CD14-positive monocyte (primary cell): ENCODE measurements around the gene KRTAP2-2. TPM values are rescaled to one million over a fixed set of nuclear protein-coding genes. Genes with fewer than 3 reads are reported as not detected.

ENCODE experiments used
- DNase-seq, 3 donors: peaks; one replicate each; pipeline ENCODE4 v3.0.0-alpha.2; 2011 to 2022
- H2AFZ ChIP-seq: 2 replicates; pipeline ENCODE4 v1.6.0; 2012; ENCODE audit warnings: mild to moderate bottlenecking, low read depth, low read length, inconsistent platforms; ENCODE audit not compliant: insufficient read depth, poor library complexity, severe bottlenecking
- H3K27ac ChIP-seq, 2 donors: 1 replicate in 1 of 2; 2 replicates in 1 of 2; pipeline ENCODE4 v1.5.1; 2012 to 2013; ENCODE audit warnings: low read length in 2 of 2, control low read depth in 1 of 2, inconsistent platforms in 1 of 2, low read depth in 1 of 2, mild to moderate bottlenecking in 1 of 2
- H3K27me3 ChIP-seq, 2 donors: one replicate each; pipeline versions ENCODE4 v1.6.0 to v1.6.1; 2011 to 2013; ENCODE audit warnings: low read length in 2 of 2; ENCODE audit not compliant: control insufficient read depth in 2 of 2, insufficient read depth in 2 of 2
- H3K36me3 ChIP-seq, 2 donors: replicated peaks in 1 of 2; 1 replicate in 1 of 2; 2 replicates in 1 of 2; pipeline versions ENCODE4 v1.5.1 to v1.6.1; 2012 to 2013; ENCODE audit warnings: low read length in 2 of 2, control low read depth in 1 of 2, inconsistent platforms in 1 of 2, mild to moderate bottlenecking in 1 of 2; ENCODE audit not compliant: insufficient read depth in 2 of 2, control insufficient read depth in 1 of 2
- H3K4me1 ChIP-seq, 2 donors: 1 replicate in 1 of 2; 2 replicates in 1 of 2; pipeline versions ENCODE4 v1.5.1 to v1.6.1; 2012 to 2013; ENCODE audit warnings: low read length in 2 of 2, control low read depth in 1 of 2, inconsistent platforms in 1 of 2, mild to moderate bottlenecking in 1 of 2, moderate library complexity in 1 of 2; ENCODE audit not compliant: insufficient read depth in 2 of 2, control insufficient read depth in 1 of 2
- H3K4me2 ChIP-seq: replicated peaks from 2 replicates; pipeline ENCODE3; 2012; ENCODE audit warnings: low read length, moderate library complexity, mild to moderate bottlenecking; ENCODE audit not compliant: poor library complexity, severe bottlenecking; ENCODE audit errors: extremely low read depth
- H3K4me3 ChIP-seq, 3 experiments: fragments of 200-600 bp in 1 of 3; sonication (generic) in 1 of 3; replicated peaks in 1 of 3; 1 replicate in 2 of 3; 2 replicates in 1 of 3; pipeline ENCODE4 v1.5.1; 2011 to 2013; ENCODE audit warnings: low read length in 3 of 3, mild to moderate bottlenecking in 3 of 3, control low read depth in 2 of 3, low read depth in 2 of 3, inconsistent platforms in 1 of 3, moderate library complexity in 1 of 3
- H3K79me2 ChIP-seq: 2 replicates; pipeline ENCODE4 v1.6.0; 2012; ENCODE audit warnings: mild to moderate bottlenecking, control low read depth, inconsistent platforms, low read length, moderate library complexity; ENCODE audit not compliant: insufficient read depth
- H3K9ac ChIP-seq: 2 replicates; pipeline ENCODE4 v1.6.0; 2017; ENCODE audit warnings: low read length, mild to moderate bottlenecking; ENCODE audit not compliant: insufficient read depth, poor library complexity, severe bottlenecking
- H3K9me3 ChIP-seq, 2 donors: replicated peaks in 1 of 2; 1 replicate in 1 of 2; 2 replicates in 1 of 2; pipeline versions ENCODE4 v1.5.1 to v1.6.1; 2012 to 2013; ENCODE audit warnings: low read length in 2 of 2, control low read depth in 1 of 2; ENCODE audit not compliant: control insufficient read depth in 1 of 2, insufficient read depth in 1 of 2
- H4K20me1 ChIP-seq: 2 replicates; pipeline ENCODE4 v1.6.0; 2012; ENCODE audit warnings: mild to moderate bottlenecking, low read length, control low read depth, moderate library complexity; ENCODE audit not compliant: insufficient read depth
- H3K27ac Mint-ChIP-seq, 7 donors: one replicate each; pipeline ENCODE4 v1.8.0; 2020; ENCODE audit warnings: mild to moderate bottlenecking in 7 of 7, mixed read lengths in 7 of 7, moderate library complexity in 6 of 7, inconsistent platforms in 2 of 7
- H3K27me3 Mint-ChIP-seq, 3 donors: one replicate each; pipeline ENCODE4 v1.8.0; 2021 to 2022; ENCODE audit warnings: low read depth in 3 of 3, mild to moderate bottlenecking in 3 of 3, mixed read lengths in 3 of 3, moderate library complexity in 3 of 3, inconsistent platforms in 1 of 3
- H3K36me3 Mint-ChIP-seq, 2 donors: one replicate each; pipeline ENCODE4 v1.8.0; 2020; ENCODE audit warnings: mixed read lengths in 2 of 2, inconsistent platforms in 1 of 2, mild to moderate bottlenecking in 1 of 2
- H3K4me1 Mint-ChIP-seq: one replicate; pipeline ENCODE4 v1.8.0; 2020; ENCODE audit warnings: mild to moderate bottlenecking, mixed read lengths
- H3K4me3 Mint-ChIP-seq, 2 donors: one replicate each; pipeline ENCODE4 v1.8.0; 2020; ENCODE audit warnings: mild to moderate bottlenecking in 2 of 2, mixed read lengths in 2 of 2, moderate library complexity in 1 of 2
- H3K9me3 Mint-ChIP-seq, 7 donors: one replicate each; pipeline ENCODE4 v1.8.0; 2020 to 2022; ENCODE audit warnings: mixed read lengths in 7 of 7, mild to moderate bottlenecking in 6 of 7, moderate library complexity in 6 of 7, inconsistent platforms in 2 of 7
- CTCF ChIP-seq: fragments of 200-600 bp; IDR thresholded peaks from one replicate; pipeline ENCODE4 v1.8.0; 2022; ENCODE audit warnings: antibody characterized with exemption, mild to moderate bottlenecking
- WGBS: methylation state at CpG from one replicate; pipeline ENCODE4 v1.1.5; 2013; ENCODE audit warnings: missing lambda C conversion rate; ENCODE audit not compliant: insufficient coverage; 5-methylcytosine and 5-hydroxymethylcytosine counted together
- intact Hi-C, 2 donors: fragments of 100-400 bp; cut with micrococcal nuclease; formaldehyde crosslinking; loops; one replicate each; pipeline versions ENCODE4 v1.15.0 to v1.15.1; 2023
- polyA plus RNA-seq, 3 donors: library from polyadenylated mRNA; depleted of rRNA in 1 of 3; unstranded in 2 of 3; stranded (reverse) in 1 of 3; fragments of 300-500 nt in 2 of 3; fragments of >200 nt in 1 of 3; fragmentation: Illumina TruSeq in 2 of 3; gene quantifications; 1 replicate in 2 of 3; 2 replicates in 1 of 3; pipeline ENCODE4 v1.2.3, GENCODE V29; 2012 to 2021

Gene KRTAP2-2
- polyA plus RNA-seq, 3 donors: not detected

GRCh38 chr17:41009936-41010335, 45.1 kb downstream of the KRTAP2-2 start:
- Mint-ChIP-seq H3K36me3 (no peaks in the 10 kb centered on the region), H3K9me3 (peaks cover 0 to 2% (median 0%) of the 10 kb centered on the region in 7 donors), H3K4me3 (no peak overlapping the region), H3K27ac (no peak overlapping the region), H3K4me1 (no peaks in the 10 kb centered on the region), H3K27me3 (peaks cover 0 to 3% (median 3%) of the 10 kb centered on the region in 3 donors)
- Histone ChIP-seq H2AFZ (no peak overlapping the region), H3K27ac (no peak overlapping the region), H4K20me1 (no peaks in the 10 kb centered on the region), H3K27me3 (no peaks in the 10 kb centered on the region), H3K9ac (no peak overlapping the region), H3K4me3 (no peak overlapping the region), H3K4me1 (no peaks in the 10 kb centered on the region), H3K79me2 (no peaks in the 10 kb centered on the region), H3K36me3 (no peaks in the 10 kb centered on the region), H3K4me2 (no peak overlapping the region), H3K9me3 (no peaks in the 10 kb centered on the region)
- intact Hi-C loops: no loop called here
- TF ChIP-seq CTCF: no peak
- WGBS: no CpG with 5 or more reads among the region's 1 CpG
- DNase-seq: no peak

GRCh38 chr17:41009301-41009760, 45.7 kb downstream of the KRTAP2-2 start:
- Histone ChIP-seq H3K79me2 (no peaks in the 10 kb centered on the region), H3K36me3 (no peaks in the 10 kb centered on the region), H3K4me2 (no peak overlapping the region), H4K20me1 (no peaks in the 10 kb centered on the region), H3K27me3 (no peaks in the 10 kb centered on the region), H3K4me3 (no peak overlapping the region), H3K27ac (no peak overlapping the region), H2AFZ (no peak overlapping the region), H3K9me3 (no peaks in the 10 kb centered on the region), H3K4me1 (no peaks in the 10 kb centered on the region), H3K9ac (no peak overlapping the region)
- Mint-ChIP-seq H3K27ac (no peak overlapping the region), H3K4me3 (no peak overlapping the region), H3K36me3 (no peaks in the 10 kb centered on the region), H3K27me3 (peaks cover 2 to 3% (median 3%) of the 10 kb centered on the region in 3 donors), H3K4me1 (no peaks in the 10 kb centered on the region), H3K9me3 (peaks cover 0 to 2% (median 0%) of the 10 kb centered on the region in 7 donors)
- TF ChIP-seq CTCF: no peak
- WGBS: 100% methylated on average over 1 of the region's 4 CpGs
- intact Hi-C loops: no loop called here
- no peak for DNase-seq
